GM15510 (cell line): ENCODE measurements around the gene PDZD2.

ENCODE experiments used
- POLR2A ChIP-seq: IDR thresholded peaks from 3 replicates; pipeline ENCODE4 v1.6.1; 2011; ENCODE audit warnings: borderline replicate concordance; ENCODE audit not compliant: insufficient read length; ENCODE audit errors: extremely low read depth

Gene PDZD2

GRCh38 chr5:31626156-31626555, 12.8 kb upstream of the PDZD2 start:
- no peak for TF ChIP-seq POLR2A

GRCh38 chr5:31626604-31627234, 12.2 kb upstream of the PDZD2 start:
- TF ChIP-seq POLR2A: no peak

GRCh38 chr5:31630931-31631330, 8.0 kb upstream of the PDZD2 start:
- no peak for TF ChIP-seq POLR2A

- TF ChIP-seq POLR2A: no peak
These were observed 6.5 kb upstream of the PDZD2 start for GRCh38 chr5:31632460-31632859.

- TF ChIP-seq POLR2A: no peak
These were observed 3.5 kb upstream of the PDZD2 start for GRCh38 chr5:31635446-31635845.

GRCh38 chr5:31637851-31638250, 1.1 kb upstream of the PDZD2 start:
- no peak for TF ChIP-seq POLR2A

- no peak for TF ChIP-seq POLR2A
These were observed 586 bp upstream of the PDZD2 start for GRCh38 chr5:31638345-31638744.

- TF ChIP-seq POLR2A: no peak
These were observed 815 bp downstream of the PDZD2 start for GRCh38 chr5:31639481-31640411.

- TF ChIP-seq POLR2A: no peak
These were observed 1.6 kb downstream of the PDZD2 start for GRCh38 chr5:31640573-31640972.

- no peak for TF ChIP-seq POLR2A
These were observed 2.1 kb downstream of the PDZD2 start for GRCh38 chr5:31641059-31641458.

GRCh38 chr5:31641575-31641974, 2.6 kb downstream of the PDZD2 start:
- TF ChIP-seq POLR2A: no peak

GRCh38 chr5:31645420-31646081, 6.6 kb downstream of the PDZD2 start:
- no peak for TF ChIP-seq POLR2A

GRCh38 chr5:31648326-31648725, 9.4 kb downstream of the PDZD2 start:
- TF ChIP-seq POLR2A: no peak

GRCh38 chr5:31651241-31651640, 12.3 kb downstream of the PDZD2 start:
- TF ChIP-seq POLR2A: no peak

- TF ChIP-seq POLR2A: no peak
These were observed 16.6 kb downstream of the PDZD2 start for GRCh38 chr5:31655491-31655890.
